SK-N-MC (cell line): ENCODE measurements around the gene TRIM51G.
"Not testable (repeated sequence)": the region's sequence is repeated elsewhere in the genome, so short reads cannot be mapped to it uniquely, and the experiment has no call there.

ENCODE experiments used
- DNase-seq: peaks from one replicate; pipeline ENCODE4 v3.0.0-alpha.2; 2011; ENCODE audit warnings: low read depth, low spot score
- H3K27ac ChIP-seq: fragments of 200-600 bp; sonication (generic); 2 replicates; pipeline ENCODE4 v1.5.1; 2016; ENCODE audit warnings: mixed run types
- H3K36me3 ChIP-seq: fragments of 200-600 bp; sonication (generic); 2 replicates; pipeline ENCODE4 v1.6.1; 2017; ENCODE audit warnings: antibody characterized with exemption, low read length, mixed read lengths; ENCODE audit not compliant: insufficient read depth
- H3K4me3 ChIP-seq: fragments of 200-600 bp; sonication (generic); 2 replicates; pipeline ENCODE4 v1.5.1; 2016
- H3K9ac ChIP-seq: fragments of 200-600 bp; sonication (generic); 2 replicates; pipeline ENCODE4 v1.8.0; 2017; ENCODE audit warnings: mixed run types, mixed read lengths; ENCODE audit not compliant: insufficient read length
- H3K9me3 ChIP-seq: fragments of 200-600 bp; sonication (generic); 2 replicates; pipeline ENCODE4 v1.6.1; 2017; ENCODE audit warnings: low read depth, mild to moderate bottlenecking, antibody characterized with exemption, low read length, moderate library complexity, mixed read lengths

Gene TRIM51G

GRCh38 chr11:48983785-48984184, at the start of gene TRIM51G:
TSS of gene TRIM51G (minus strand) at chr11:48983885. CDS start at chr11:48981695, 2,190 bp downstream.
- not testable (repeated sequence) for H3K27ac ChIP-seq, DNase-seq, H3K36me3 ChIP-seq, H3K9ac ChIP-seq, H3K4me3 ChIP-seq, H3K9me3 ChIP-seq

GRCh38 chr11:49028523-49028922, 44.8 kb upstream of the TRIM51G start, which contains the start of gene TRIM49B:
TSS of gene TRIM49B (plus strand) at chr11:49028823. CDS start at chr11:49031600, 2,777 bp downstream.
- H3K9ac ChIP-seq, H3K36me3 ChIP-seq, H3K4me3 ChIP-seq, DNase-seq, H3K9me3 ChIP-seq, H3K27ac ChIP-seq: not testable (repeated sequence)

GRCh38 chr11:48968592-48968991, 15.1 kb downstream of the TRIM51G start:
- H3K36me3 ChIP-seq = not testable (repeated sequence)

GRCh38 chr11:48955315-48956049, 28.2 kb downstream of the TRIM51G start:
- not testable (repeated sequence) for H3K9ac ChIP-seq, H3K9me3 ChIP-seq, H3K4me3 ChIP-seq, H3K36me3 ChIP-seq, H3K27ac ChIP-seq, DNase-seq

More at GRCh38 chr11:48968592-48968991, 15.1 kb downstream of the TRIM51G start:
- H3K9ac ChIP-seq, H3K4me3 ChIP-seq, H3K27ac ChIP-seq, H3K9me3 ChIP-seq, DNase-seq: not testable (repeated sequence)

- not testable (repeated sequence) for H3K27ac ChIP-seq, DNase-seq, H3K9me3 ChIP-seq, H3K4me3 ChIP-seq, H3K9ac ChIP-seq, H3K36me3 ChIP-seq
Measured at GRCh38 chr11:48945796-48946195, 37.9 kb downstream of the TRIM51G start.
